Measurements from ENCODE around the gene MXRA8.

DNA sequence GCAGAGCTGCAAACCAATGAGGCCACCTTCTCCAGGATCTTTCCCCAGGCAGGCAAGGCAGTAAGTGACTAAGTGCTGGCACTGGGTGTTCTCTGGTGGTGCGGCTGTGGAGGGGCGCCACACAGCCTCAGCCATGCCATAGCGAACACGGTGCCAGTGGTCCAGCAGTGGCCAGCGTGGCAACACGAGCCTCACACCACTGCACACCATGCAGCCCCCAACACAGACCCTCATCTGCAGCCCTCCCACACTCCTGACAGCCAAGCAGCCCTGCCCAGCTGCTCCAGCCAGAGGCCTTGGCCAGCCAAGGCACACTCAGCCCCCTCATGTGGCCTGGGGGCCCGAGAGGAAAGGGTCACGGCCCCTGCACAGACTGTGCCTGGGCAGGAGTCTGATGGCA lies 36.9 kb downstream of the MXRA8 start:
- TF ChIP-seq, protein P1, sequence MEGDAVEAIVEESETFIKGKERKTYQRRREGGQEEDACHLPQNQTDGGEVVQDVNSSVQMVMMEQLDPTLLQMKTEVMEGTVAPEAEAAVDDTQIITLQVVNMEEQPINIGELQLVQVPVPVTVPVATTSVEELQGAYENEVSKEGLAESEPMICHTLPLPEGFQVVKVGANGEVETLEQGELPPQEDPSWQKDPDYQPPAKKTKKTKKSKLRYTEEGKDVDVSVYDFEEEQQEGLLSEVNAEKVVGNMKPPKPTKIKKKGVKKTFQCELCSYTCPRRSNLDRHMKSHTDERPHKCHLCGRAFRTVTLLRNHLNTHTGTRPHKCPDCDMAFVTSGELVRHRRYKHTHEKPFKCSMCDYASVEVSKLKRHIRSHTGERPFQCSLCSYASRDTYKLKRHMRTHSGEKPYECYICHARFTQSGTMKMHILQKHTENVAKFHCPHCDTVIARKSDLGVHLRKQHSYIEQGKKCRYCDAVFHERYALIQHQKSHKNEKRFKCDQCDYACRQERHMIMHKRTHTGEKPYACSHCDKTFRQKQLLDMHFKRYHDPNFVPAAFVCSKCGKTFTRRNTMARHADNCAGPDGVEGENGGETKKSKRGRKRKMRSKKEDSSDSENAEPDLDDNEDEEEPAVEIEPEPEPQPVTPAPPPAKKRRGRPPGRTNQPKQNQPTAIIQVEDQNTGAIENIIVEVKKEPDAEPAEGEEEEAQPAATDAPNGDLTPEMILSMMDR (IDR thresholded peaks at IDR 0.05) = no peak
- no peak for TF ChIP-seq POLR2A (IDR thresholded peaks at IDR 0.05)
